HG03521 (cell line): ENCODE results near the gene NPRL2.

Source experiments
- ATAC-seq: cut with Tn5 transposase; IDR thresholded peaks from one replicate; pipeline ENCODE4 v1.9.1; 2021; ENCODE audit warnings: mild to moderate bottlenecking, moderate library complexity; ENCODE audit not compliant: unreplicated experiment

The NPRL2 gene

GRCh38 chr3:50350527-50351322 lies at the start of gene NPRL2, which contains the start of gene CYB561D2:
TSS of gene NPRL2 (minus strand) at chr3:50350775. CDS start at chr3:50350652, 123 bp downstream.
TSS of gene CYB561D2 (plus strand) at chr3:50350862. CDS start at chr3:50351434, 572 bp downstream.
- ATAC-seq: peak; percentile 80

- ATAC-seq: no peak
These were observed 45.9 kb upstream of the NPRL2 start for GRCh38 chr3:50396502-50396901.

- ATAC-seq: no peak
These were observed 44.7 kb upstream of the NPRL2 start for GRCh38 chr3:50395070-50395860.

GRCh38 chr3:50393061-50393460 lies 42.5 kb upstream of the NPRL2 start:
- ATAC-seq: no peak

GRCh38 chr3:50392101-50392715 lies 41.6 kb upstream of the NPRL2 start:
- no peak for ATAC-seq

- ATAC-seq: no peak
These were observed 40.1 kb upstream of the NPRL2 start for GRCh38 chr3:50390508-50391224.

GRCh38 chr3:50389414-50389767 lies 38.8 kb upstream of the NPRL2 start:
- no peak for ATAC-seq

GRCh38 chr3:50388720-50389413 lies 38.3 kb upstream of the NPRL2 start:
- no peak for ATAC-seq

GRCh38 chr3:50388016-50388719 lies 37.6 kb upstream of the NPRL2 start:
- no peak for ATAC-seq

GRCh38 chr3:50385754-50386153 lies 35.2 kb upstream of the NPRL2 start:
- no peak for ATAC-seq

- ATAC-seq: no peak
These were observed 33.2 kb upstream of the NPRL2 start for GRCh38 chr3:50383750-50384149.

- ATAC-seq: no peak
These were observed 32.1 kb upstream of the NPRL2 start for GRCh38 chr3:50382722-50383121.

- no peak for ATAC-seq
These were observed 30.8 kb upstream of the NPRL2 start for GRCh38 chr3:50381383-50381782.

- ATAC-seq: no peak
These were observed 30.0 kb upstream of the NPRL2 start for GRCh38 chr3:50380405-50381085.

GRCh38 chr3:50378757-50379156 lies 28.2 kb upstream of the NPRL2 start:
- no peak for ATAC-seq

GRCh38 chr3:50378024-50378423 lies 27.4 kb upstream of the NPRL2 start:
- ATAC-seq: no peak

- ATAC-seq: no peak
These were observed 24.8 kb upstream of the NPRL2 start for GRCh38 chr3:50375258-50375931.

GRCh38 chr3:50374363-50375257 lies 24.0 kb upstream of the NPRL2 start:
- no peak for ATAC-seq
